IPS-11a (cell line): Measurements from ENCODE around the gene BACE1-AS.

Experiments used
- H3K4me3 ChIP-seq: one replicate; pipeline ENCODE4 v1.5.1; 2013; ENCODE audit warnings: low read depth, low read length, control low read depth

BACE1-AS gene

GRCh38 chr11:117318738-117319137 lies 27.6 kb downstream of the BACE1-AS start:
- no peak overlapping the region for H3K4me3 ChIP-seq

- no peak overlapping the region for H3K4me3 ChIP-seq
Measured at GRCh38 chr11:117319214-117319840, 28.2 kb downstream of the BACE1-AS start.

GRCh38 chr11:117327255-117327566 lies 36.1 kb downstream of the BACE1-AS start:
- H3K4me3 ChIP-seq, result peak overlapping the region; percentile 8

- peak within 1 kb of the TSS; percentile 78 for H3K4me3 ChIP-seq
Measured at GRCh38 chr11:117327567-117328374, 36.6 kb downstream of the BACE1-AS start, which contains the start of gene CEP164. Gene CEP164, plus strand, starts transcription at chr11:117327854. Its CDS starts 10,733 bp downstream, at chr11:117338587.

GRCh38 chr11:117328375-117329010 lies 37.3 kb downstream of the BACE1-AS start:
- H3K4me3 ChIP-seq, result peak overlapping the region; percentile 78

- no peak overlapping the region for H3K4me3 ChIP-seq
Measured at GRCh38 chr11:117332843-117333242, 41.7 kb downstream of the BACE1-AS start.

GRCh38 chr11:117333917-117334316 lies 42.8 kb downstream of the BACE1-AS start:
- H3K4me3 ChIP-seq, result no peak overlapping the region

- no peak overlapping the region for H3K4me3 ChIP-seq
Measured at GRCh38 chr11:117334896-117335295, 43.8 kb downstream of the BACE1-AS start.

- H3K4me3 ChIP-seq, result no peak overlapping the region
Measured at GRCh38 chr11:117335399-117335798, 44.3 kb downstream of the BACE1-AS start.

GRCh38 chr11:117337076-117337475 lies 45.9 kb downstream of the BACE1-AS start:
- no peak overlapping the region for H3K4me3 ChIP-seq
